Measurements from ENCODE around the gene CACYBP.

DNA sequence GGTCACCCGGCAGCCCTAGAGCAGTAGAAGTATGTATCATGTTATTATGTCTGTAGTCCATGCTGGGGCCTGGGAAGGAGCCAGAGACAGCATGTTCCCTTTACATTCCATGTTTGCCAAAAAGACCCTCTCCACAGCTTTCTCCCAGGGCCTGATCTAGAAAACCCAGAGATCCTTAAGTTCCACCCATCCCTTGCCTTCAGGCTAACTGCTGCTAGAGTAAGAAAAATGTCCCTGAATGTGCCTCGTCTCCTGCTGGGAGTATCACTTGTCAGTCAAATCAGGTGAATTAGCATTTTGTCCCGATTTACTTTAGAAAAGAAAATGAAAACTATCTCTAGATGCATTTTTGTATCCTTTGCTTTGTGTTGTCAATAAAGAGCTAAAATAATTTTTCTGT is 36.7 kb downstream of the CACYBP start:
- TF ChIP-seq, protein P1, sequence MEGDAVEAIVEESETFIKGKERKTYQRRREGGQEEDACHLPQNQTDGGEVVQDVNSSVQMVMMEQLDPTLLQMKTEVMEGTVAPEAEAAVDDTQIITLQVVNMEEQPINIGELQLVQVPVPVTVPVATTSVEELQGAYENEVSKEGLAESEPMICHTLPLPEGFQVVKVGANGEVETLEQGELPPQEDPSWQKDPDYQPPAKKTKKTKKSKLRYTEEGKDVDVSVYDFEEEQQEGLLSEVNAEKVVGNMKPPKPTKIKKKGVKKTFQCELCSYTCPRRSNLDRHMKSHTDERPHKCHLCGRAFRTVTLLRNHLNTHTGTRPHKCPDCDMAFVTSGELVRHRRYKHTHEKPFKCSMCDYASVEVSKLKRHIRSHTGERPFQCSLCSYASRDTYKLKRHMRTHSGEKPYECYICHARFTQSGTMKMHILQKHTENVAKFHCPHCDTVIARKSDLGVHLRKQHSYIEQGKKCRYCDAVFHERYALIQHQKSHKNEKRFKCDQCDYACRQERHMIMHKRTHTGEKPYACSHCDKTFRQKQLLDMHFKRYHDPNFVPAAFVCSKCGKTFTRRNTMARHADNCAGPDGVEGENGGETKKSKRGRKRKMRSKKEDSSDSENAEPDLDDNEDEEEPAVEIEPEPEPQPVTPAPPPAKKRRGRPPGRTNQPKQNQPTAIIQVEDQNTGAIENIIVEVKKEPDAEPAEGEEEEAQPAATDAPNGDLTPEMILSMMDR (IDR thresholded peaks at IDR 0.05; ENCODE audit: low read length) = no peak
- no peak for TF ChIP-seq EZH2 (IDR thresholded peaks at IDR 0.05; ENCODE audit: borderline replicate concordance, low read length)
